CD4-positive, alpha-beta T cell treated with Interleukin-17A for 4 hours (primary cell): ENCODE data around the gene CLECL1.

ENCODE experiments used
- DNase-seq: peaks from one replicate; pipeline ENCODE4 v3.0.0-alpha.2; 2020; ENCODE audit warnings: mixed read lengths

The CLECL1 gene

DNA sequence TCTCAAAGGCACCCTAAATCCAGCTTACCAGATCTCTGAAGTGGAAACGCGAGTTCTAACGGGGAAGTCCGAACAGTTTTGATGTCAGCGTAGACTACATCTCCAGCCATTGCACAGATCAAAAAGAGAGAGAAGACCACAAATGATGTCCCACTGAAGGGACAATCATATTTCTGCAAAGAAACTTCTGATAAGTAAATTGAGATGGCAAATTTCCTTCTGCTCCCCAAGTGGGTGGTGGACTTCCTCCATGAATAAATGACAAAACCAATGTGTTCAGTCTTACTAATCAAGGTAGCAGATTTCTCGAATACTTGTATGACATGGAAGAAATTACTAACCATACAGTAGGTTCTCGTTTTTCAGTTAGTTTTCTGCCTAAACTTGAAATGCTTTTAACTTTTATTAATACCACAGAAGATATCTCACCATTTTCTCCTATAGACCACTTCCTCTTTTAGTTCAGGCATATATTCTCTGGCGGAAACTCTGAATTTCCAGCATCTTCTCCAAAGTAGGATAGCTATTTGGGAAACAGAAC lies at the start of gene CLECL1:
TSS of gene CLECL1 (minus strand) at position 177 of the 541 bp plus-strand sequence.
- no peak for DNase-seq

DNA sequence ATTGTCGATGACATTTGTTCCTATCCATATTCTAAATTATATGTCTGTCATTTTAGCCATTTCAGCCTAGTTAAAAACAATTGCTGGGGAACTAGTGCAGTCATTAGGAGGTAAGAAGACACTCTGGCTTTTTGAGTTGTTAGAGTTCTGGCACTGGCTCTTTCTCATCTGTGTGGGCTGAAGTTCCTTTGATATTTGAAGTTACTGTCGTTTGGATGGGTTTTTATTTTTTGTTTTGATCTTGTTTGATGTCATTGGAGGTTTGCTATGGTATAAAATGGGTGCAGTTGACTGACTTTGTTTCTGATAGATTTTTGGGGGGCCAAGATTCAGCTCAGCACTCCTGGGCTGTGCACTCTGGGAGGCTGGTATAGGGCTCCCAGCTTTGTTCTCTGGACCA lies 48.5 kb upstream of the CLECL1 start:
- DNase-seq, result no peak

DNA sequence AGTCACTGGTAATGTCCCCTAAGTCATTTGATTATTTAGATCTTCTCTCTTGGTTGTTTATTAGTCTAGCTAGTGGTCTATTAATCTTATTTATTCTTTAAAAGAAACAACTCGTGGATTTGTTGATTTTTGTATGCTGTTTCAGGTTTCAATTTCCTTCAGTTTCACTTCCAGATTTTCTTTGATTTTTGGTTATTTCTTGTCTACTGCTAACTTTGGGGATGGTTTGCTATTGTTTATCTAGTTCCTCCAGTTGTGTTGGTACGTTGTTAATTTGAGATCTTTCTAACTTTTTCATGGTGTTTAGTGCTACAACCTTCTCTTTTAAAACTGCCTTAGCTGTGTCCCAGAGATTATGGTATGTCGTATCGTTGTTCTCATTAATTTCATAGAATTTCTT lies 46.3 kb upstream of the CLECL1 start:
- DNase-seq, result no peak

DNA sequence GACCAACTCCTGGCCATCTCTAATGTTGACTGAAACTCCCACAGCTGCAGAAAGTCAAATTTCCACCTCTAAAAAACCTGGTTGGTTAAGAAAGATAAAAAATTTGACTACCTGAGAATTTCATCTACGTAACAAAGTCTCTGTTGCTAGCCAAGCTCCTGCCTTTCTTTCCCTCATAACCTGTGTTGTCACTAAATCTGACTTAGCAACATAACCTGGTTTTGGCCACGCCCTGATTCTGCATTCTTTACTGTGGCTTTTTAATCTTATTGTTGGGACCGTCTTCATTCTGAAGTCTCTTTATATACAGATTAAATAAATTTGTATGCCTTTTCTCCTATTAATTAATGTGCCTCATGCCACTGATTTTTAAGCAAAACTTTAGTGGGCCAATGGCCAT lies 43.9 kb upstream of the CLECL1 start:
- DNase-seq, result no peak

DNA sequence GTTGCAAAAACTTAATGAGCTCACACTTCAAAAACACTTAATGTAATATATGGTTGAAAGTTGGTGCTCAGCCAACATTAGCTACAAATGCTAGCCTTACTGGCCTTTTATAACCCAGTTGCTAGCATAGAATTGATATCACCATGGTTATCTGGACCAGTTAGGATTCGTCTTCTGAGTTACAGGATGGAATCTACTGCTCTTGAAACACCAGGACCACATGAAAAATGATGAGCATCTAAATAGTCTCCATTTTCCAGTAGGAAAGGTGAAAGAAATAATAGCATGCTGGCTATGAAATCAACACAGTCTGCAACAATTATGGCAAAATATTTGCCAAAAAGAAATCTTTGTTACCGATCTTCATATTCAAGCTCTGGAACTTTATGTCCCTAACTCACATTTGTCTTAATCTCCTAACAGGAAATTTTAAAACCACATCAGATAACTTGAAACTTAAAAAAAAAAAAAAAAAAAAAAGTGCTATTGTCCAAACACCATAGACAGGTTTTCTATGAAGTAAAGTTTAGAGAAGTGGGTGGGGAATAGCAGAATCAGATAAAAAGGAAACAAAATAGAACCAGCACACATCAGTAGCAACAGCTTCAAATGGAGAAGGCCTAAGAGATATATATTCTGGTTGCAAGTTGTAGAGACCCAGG lies 40.5 kb upstream of the CLECL1 start:
- no peak for DNase-seq

DNA sequence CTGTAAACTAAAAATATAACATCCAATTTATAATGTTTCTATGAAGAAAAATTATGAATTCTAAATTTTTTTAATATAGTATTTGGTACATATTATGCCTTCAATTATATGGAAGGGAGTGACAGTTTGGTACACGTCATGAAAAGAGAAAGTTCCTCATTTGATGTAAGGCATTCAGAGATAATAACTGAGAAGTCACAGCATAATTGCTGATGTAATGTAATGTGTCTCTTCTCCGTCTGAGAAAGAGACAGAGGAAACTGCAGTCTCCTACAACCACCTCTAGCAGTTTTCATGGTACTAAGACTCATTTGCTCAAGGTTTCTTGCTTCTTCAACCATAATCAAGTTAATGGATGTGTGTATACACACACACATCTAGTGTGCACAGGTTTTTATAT lies 30.1 kb upstream of the CLECL1 start:
- no peak for DNase-seq

DNA sequence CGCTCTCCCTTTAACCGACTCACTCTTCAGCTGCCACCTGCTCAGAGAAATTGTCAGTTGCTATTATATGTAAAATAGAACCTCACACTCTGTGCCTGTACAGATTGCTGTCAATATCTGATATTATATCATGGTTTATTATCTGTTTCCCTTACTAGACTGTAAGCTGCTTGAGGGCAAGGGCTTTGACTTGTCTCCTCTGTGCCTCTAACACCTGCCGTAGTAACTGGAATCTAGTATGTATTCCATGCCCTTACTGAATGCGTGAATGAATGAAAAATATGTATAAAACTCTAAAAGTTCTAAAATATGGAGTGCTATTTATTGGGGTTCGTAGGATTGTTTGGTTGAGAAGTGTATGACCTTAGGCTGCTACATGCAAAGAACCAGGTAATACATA lies 29.5 kb upstream of the CLECL1 start:
- DNase-seq, result no peak

DNA sequence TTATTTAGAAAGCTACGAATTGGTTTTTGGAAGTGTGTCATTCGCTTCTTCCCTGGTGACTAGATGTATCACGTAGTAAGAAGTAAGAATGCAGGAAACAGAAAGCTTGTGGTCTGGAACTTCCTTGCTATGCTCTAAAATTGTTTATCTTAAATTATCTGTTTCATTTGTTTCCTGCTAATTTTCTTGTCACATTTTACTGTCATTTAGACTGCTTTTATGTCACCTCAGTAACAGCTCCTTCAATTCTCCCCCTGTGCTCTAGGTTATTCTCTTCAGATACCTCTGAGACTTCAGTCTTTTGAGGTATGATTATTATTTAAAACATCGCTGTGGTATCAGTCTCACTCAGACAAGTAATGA lies 28.5 kb upstream of the CLECL1 start:
- DNase-seq, result no peak

DNA sequence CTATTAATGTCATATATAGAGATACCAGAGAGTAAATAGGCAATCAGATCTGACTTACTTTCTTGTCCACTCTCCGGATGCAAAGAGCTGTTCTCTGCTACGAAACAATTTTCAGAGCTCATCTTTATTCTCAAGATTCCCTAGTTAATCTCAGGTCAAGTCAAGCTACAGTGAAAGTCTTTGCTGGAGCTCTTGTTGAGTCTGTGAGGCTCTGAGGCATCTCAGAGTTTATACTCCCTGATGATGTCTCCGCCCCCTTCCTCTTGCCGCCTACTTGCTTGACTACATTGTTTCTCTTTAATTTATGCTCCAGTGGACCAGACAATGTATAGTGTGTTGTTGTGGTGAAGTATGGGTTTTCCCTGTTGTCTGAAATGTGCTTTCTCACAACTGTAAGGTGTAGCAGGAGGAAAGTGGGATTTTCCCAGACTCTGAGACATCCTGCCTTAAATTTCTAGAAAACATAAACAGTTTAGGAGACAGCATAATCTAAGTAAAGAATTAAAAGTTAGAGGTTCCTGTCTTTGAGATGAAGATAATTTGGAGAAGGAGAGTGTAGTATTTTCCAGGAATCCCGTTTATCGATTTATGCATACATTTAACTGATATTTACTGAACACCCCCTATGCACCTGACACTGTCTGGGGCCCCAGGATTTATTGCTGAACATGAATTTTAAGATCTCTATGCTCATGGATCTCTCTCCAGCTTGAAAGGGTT lies 28.0 kb upstream of the CLECL1 start, which contains the start of gene CD69:
TSS of gene CD69 (minus strand) at position 203 of the 720 bp plus-strand sequence. CDS start at position 122, 81 bp downstream.
- peak; percentile 81 for DNase-seq

DNA sequence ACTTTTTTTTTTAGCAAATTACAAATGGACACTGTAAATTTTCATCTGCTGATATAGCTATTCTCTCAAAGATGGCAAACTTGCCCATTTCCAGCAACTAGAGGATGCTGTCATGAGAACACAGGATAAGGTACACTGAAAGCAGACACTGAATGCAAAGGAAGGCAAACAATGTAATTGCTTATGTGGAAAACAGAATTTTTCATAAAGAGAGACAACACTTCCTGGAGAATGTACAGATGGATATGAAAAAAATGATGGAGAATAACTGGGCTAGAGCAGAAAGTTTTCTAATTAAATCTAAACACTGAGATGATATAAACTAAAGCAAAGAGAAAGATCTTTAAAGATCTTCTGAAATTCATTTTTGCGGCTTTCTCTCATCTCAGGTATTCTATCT lies 27.2 kb upstream of the CLECL1 start:
- DNase-seq, result no peak

DNA sequence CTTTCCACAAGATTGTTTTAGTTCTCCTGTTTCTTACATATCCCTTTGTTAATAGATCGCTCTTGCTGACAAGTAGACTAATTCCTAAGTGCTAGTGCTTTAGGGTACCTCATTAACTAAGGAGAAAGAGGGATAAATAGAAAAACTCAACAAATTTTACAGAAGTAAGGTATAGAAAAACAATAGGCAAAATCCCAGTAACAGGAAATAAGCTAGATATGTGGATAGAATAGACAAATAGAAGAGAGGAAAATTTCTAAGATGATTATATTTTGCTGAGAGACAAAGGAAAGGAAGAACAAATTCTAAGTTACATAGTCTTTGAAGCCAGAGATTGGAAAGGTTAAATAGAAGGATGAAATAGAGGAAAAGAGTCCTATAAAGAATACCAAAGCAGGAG lies 26.8 kb upstream of the CLECL1 start:
- DNase-seq, result no peak

DNA sequence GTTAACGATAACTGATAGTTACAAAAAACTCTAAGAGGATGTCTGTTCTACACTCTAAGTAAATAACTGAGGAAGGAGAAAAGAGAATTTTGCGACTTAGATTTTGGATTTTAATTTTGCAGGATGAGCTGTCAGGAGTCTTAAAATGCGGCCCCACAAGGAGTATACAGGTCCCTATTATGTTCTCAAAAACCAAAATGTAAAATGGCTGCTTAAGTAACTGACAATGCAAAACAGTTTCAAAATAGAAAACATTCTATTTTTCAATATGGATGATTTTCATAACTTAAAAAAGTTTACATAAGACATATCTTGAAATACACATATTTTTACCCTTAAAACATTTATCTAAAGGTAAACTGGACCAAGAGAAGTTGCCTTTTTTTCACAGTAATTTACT lies 25.2 kb upstream of the CLECL1 start:
- DNase-seq, result no peak

DNA sequence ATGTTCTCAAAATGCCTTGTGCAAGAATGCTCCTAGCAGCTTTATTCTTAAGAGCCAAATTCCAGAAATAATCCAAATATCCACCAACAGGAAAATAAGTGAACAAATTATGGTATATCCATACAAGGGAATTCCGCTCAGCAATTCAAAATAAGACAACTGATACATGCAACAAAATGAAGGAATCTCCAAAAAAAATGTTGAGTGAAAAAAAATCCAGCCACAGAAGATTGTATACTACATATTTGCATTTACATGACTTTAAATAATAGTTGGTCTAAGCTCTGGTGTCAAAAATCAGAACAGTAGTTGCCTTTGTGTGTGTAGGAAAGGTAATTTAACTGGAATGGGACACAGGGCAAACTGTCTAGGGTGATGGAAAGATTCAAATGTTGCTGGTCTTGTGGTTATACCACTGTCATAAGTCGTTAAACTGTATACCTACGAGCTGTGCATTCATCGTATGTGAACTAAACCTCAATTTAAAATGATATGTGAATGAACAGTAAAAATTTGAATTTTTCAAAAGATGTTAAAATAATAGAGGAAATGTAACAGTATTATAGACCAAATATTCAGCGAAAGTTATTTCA lies 24.6 kb upstream of the CLECL1 start:
- no peak for DNase-seq

DNA sequence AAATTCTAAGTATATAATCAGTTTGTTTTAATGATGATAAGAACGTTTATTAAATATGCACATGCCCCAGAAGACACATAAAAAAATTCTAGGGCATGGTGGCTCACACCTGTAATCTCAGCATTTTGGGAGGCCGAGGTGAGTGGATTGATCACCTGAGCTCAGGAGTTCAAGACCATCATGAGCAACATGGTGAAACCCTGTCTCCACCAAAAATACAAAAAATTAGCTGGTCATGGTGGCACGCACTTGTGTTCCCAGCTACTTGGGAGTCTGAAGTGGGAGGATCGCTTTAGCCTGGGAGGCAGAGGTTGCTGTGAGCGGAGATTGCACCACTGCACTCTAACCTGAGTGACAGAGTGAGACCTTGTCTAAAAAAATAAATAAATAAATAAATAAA lies 23.8 kb upstream of the CLECL1 start:
- DNase-seq, result no peak

DNA sequence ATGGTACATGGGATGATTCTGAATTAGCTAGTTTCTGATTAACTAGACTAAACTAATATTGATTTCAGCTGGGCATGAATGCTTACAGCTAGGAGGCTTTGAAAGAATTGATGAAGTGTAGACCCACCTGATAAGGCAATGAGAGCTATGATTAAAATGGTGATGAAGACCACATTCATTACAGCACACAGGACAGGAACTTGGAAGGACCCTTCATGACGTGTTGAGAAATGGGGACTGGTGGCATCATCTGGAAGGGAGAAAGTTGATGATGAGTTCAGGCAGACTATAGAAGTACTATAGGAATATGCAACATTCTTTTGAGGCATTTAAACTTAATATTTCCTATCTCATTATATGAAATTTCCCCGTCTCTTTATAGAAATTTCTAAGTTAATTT lies 23.3 kb upstream of the CLECL1 start:
- no peak for DNase-seq

DNA sequence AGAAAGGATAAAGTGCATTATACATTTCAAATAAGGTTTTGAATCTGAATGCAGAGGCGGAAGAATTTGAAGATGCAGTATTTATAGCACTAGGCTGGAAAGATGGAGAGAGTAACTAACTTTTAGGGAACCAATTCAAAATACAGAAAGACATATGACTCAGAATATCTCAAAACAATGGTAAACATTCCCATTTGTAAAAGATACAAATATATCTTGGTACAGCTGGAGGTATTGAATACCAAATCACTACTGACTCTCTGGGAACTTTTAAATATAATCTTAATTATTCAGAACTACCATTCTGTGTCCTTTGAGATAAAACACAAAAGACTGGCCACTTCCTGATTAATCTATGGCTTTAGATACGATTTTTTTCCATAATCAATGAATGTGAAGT lies 22.7 kb upstream of the CLECL1 start:
- DNase-seq, result no peak

DNA sequence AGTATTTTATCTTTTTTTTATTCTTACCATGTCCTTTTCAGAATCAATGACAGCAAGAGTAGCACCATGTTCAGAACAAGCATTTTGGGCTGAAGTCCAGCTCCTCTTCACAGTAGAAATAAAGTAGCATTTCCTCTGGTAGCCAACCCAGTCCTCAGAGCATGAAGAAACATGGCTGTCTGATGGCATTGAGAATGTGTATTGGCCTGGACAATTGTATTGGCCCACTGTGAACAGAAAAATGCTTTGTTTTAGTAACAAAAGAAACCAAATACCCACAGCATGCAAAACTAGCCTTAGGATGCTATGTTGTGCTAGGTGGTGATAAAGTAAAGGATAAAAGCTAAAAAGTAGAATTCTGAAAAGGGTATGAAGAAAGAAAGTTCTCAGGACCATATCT lies 22.1 kb upstream of the CLECL1 start:
- DNase-seq, result no peak

DNA sequence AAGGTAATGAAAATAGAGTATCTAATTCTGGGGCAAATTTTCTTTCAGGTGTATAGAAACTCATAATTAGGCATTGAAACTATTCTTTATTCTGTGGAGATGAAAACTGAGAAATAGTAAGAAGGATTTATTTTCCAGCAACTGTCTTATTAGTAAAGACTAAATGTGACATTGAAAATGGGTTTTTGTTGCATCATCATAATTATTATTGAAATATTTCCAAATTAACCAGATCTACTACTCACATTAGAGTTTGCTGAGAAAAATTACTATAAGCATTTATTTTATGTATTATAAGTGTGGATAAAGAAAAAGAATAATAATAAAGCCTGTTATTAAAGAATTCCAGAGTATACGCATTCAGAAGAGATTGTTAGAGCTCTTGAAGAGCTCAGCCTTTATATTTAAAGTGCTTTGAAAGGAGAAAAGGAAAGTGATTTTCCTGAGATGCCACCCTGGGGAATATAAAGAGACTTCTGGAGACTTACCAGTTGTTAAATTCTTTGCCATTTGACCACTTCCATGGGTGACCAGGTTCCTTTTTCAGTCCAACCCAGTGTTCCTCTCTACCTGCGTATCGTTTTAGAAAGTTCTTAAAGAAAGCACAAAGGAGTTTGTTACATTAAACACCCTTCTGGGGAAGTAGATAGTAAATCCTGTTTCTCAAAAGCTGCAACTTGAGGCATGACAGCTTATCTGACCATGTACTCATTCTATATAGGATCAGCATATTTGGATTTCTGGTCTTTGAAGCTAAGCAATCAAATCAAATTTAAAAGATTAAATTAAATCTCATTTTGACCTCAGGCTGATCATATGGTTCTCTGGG lies 21.4 kb upstream of the CLECL1 start:
- no peak for DNase-seq

DNA sequence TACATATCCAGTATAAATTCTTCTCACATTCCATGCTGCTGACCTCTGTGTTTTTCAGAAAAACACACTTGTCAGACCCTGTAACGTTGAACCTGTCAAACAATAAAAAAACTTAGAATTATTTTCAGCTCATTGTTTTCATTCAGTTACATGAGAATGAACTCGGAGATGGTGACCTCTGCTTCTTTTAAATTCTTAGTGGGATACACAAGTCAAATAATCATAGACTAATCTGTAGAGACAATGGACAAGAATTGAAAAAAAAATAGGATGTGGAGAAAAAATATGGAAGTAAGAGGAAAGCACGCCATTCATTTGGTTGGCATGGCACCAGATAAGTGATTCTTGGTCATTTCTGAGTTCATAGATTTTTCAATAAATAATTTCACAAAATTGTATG lies 20.6 kb upstream of the CLECL1 start:
- DNase-seq, result no peak

DNA sequence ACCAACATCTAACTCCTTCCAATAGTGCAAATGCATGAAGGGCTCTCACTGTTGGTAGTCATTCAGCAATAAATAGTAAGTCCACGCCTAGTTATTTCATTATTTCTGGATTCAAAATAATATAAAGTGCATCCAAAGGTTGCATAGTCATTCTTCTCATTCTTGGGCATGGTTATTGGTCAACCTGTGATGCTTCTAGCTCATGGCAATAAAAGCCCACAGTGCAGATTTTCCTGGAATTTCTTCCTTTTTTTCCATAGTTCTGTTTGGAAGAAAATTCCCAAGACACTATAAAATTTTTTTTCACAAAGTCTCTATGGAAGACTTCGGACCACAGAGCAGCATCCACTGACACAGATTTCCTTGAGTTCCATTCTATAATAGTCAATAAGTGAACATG lies 20.2 kb upstream of the CLECL1 start:
- DNase-seq, result no peak

DNA sequence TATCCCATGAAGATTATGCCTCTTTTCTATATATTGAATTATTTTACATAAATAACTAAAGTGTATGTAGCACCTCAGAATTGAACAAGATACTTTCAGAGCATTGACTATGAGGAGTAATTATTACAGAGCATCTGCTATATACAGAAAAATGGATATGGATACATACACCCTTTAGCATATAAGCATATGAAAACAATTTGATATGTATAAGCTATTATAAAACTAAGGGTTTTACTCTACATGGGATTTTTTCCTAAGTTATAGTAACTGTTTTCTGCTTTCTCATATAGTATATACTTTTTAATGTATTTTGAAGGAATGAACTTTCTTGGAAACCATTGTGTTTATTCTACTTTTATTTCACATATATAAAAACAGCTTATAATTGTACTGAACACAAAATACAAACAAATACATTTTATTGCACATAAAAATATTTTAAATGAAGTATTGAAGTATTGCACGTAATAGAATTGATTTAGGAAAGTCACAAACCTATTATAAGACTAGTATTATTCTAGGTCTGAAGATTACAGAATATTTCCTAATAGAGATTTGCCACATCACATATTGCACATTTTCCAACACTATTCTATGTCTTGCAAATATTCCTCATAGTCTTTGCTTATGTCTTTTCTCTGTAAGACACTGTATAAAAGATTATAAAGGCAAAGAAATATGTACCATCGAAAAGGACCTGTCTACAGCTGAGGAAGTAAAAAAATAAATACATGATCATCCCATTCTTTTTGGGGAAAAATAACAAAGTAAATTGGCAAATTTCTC lies 19.4 kb upstream of the CLECL1 start:
- no peak for DNase-seq
